Ramos (cell line): ENCODE measurements around the gene MFSD1.

ENCODE experiments used
- in situ Hi-C: fragments of 300-500 bp; cut with MboI; formaldehyde crosslinking; loops from one replicate; pipeline ENCODE4 v1.14.3; 2022; ENCODE audit warnings: low sequenced_read_pairs; ENCODE audit not compliant: unreplicated experiment

The MFSD1 gene, protein sequence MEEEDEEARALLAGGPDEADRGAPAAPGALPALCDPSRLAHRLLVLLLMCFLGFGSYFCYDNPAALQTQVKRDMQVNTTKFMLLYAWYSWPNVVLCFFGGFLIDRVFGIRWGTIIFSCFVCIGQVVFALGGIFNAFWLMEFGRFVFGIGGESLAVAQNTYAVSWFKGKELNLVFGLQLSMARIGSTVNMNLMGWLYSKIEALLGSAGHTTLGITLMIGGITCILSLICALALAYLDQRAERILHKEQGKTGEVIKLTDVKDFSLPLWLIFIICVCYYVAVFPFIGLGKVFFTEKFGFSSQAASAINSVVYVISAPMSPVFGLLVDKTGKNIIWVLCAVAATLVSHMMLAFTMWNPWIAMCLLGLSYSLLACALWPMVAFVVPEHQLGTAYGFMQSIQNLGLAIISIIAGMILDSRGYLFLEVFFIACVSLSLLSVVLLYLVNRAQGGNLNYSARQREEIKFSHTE

DNA sequence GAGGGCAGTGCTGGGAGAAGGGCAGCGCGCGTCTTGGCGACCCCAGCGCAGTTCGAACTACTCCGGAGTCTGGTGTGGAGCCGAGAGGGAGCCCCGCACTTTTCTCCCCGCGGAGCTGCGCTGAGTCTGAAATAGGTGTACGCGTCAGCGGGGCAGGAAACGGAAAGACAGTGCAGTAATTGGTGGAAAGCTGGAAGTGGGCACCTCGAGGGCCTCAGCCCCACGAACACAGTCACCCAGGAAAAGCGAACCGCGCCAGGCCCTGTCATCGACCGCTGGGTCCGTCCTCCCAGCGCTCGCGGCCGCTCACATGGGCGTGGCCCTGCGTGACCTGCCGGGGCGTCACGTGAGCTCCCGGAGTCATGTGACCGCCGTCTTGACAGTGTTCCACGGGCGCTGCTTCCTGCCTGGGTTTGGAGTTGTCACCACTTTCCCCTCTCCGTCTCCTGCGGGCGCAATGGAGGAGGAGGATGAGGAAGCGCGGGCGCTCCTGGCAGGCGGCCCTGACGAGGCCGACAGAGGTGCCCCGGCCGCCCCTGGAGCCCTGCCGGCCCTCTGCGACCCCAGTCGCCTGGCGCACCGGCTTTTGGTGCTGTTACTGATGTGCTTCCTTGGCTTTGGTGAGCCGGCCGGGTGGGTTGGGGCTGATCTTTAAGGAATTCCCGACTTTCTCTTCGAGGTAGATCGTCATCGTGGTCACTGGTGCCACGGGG lies at the start of gene MFSD1:
Gene MFSD1, plus strand, starts transcription at position 359 of the 713 bp plus-strand sequence. Its CDS starts 99 bp downstream, at position 458.
- in situ Hi-C loops = no loop called here

- in situ Hi-C loops = no loop called here
Measured at GRCh38 chr3:158753854-158754253, 48.0 kb upstream of the MFSD1 start.

DNA sequence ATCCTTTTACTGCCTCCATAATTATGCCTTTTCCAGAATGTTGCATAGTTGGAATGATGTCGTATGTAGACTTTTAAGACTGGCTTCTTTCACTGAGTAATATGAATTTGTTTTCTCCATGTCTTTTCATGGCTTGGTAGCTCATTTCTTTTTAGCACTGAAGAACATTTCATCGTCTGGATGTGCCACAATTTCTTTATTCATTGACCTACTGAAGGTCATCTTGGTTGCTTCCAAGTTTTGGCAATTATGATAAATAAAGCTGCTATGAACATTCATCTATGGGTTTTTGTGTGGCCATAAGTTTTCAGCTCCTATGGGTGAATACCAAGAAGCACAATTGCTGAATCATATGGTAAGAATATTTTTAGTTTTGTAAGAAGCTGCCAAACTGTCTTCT lies 46.4 kb upstream of the MFSD1 start:
- in situ Hi-C loops = no loop called here

DNA sequence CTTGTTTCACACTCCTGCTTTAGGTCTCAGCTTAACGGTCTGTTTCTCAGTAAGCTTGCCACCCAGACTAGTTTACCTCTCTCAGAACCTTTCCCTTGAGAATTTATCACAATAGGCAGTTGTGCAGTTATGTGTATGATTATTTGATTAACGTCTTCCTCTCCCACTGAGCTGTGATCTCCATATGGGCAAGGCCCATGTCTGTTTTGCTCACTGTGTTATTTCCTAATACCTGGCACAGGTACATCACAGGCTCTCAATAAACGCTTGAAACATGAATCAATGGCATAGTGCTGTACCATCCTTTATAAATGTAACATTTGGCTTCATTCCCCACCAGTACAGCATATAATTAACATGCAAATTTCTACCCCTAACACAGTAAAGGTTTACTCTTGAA lies 40.5 kb upstream of the MFSD1 start:
- in situ Hi-C loops = no loop called here

GRCh38 chr3:158762701-158763100 lies 39.2 kb upstream of the MFSD1 start:
- in situ Hi-C loops = no loop called here

DNA sequence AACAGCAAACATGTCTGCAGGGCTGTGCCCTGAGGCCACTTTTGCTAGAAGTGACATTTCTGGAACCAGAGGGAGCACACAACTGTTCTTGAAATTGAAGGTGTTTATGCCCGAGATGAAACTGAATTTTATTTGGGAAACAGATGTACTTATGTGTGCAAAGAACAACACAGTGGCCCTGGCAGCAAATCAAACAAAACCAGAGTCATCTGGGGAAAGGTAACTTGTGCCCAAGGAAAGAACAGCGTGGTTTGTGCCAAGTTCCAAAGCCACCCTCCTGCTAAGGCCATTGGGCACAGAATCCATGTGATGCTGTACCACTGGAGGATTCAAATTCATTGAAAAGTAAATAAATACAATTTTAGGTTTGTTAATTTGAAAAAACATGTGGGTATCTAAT lies 38.4 kb upstream of the MFSD1 start:
- in situ Hi-C loops = no loop called here

DNA sequence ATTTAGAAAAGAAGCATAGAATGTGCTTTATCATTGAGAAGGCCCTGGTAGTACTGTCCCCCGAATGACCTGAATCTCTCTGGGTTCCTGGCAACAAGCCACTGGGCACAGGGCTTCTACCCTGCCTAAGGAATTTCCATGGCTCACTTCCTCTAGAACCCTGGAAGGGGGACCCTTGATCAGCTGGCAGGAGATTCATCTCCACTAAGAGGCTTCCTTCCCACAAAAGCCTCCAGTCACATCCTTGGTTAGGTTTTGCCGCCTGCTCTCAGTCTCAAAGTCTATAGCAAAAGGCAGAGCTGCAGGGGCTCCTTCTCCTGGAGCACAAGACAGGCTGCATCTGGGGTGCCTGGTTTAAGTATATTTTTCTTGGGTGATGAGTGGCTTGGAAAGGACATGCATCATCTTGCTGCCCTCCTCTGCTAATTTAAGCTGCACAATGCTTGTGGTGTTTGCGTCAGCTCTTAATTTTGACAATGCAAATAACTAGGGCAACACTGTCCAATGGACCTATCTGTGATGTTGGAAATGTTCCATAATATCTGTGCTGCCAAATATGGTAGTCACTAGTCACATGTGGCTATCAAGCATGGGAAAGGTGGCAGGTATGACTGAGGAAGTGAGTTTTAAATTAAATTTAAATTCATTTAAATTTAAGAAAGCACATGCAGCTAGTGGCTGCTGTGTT lies 36.2 kb upstream of the MFSD1 start:
- in situ Hi-C loops = no loop called here

GRCh38 chr3:158766364-158766763 lies 35.5 kb upstream of the MFSD1 start:
- in situ Hi-C loops = no loop called here

- in situ Hi-C loops = no loop called here
Measured at GRCh38 chr3:158768361-158768787, 33.5 kb upstream of the MFSD1 start.

DNA sequence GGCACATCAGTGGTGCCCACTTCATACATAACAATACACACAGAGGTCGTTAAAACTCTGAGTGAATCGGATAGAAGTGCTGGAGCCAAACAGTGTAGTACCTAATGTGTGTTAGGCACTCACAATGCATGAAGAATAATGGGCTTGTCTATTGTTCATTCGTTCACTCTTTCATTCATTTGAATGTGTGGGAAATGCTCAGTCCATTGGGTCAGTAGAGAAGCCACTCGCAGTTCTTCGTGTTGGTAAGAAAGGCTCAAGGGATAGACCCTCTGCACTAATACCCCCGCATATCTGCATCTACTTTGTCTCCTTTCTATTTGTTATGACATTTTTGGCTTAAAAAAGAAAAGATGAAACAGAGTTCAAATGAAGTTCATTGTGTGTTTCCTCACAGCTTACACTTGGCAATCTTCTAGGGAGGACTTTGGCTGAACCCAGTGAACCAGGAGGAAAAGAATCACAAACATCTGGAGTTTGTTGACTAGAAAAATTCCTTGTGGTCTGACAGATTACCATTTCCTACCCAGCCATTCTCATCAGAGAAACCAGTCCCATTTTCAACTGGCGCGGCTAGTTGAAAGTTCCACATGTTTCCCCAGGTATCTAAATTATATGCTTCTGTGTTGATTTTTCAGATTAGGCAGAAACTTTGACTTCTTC lies 32.8 kb upstream of the MFSD1 start:
- in situ Hi-C loops = no loop called here

DNA sequence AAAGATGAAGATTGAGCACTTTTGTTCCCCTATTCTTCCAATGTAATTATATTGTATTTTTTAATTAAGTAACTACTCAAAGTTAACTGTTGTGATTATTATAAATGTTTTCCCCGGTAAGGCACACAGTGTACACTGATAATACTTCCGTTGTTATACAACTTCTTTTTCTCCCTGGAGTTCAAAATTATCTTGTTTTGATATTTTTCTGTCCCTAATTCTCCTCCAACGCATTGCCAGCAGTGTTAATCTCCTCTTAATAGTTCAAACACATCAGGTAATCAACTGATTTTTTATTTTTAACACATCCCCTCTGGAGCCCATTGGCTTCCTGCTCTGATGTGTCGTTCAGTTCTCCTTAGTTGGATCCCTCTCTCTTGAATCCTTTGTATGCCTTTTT lies 32.3 kb upstream of the MFSD1 start:
- in situ Hi-C loops = no loop called here

DNA sequence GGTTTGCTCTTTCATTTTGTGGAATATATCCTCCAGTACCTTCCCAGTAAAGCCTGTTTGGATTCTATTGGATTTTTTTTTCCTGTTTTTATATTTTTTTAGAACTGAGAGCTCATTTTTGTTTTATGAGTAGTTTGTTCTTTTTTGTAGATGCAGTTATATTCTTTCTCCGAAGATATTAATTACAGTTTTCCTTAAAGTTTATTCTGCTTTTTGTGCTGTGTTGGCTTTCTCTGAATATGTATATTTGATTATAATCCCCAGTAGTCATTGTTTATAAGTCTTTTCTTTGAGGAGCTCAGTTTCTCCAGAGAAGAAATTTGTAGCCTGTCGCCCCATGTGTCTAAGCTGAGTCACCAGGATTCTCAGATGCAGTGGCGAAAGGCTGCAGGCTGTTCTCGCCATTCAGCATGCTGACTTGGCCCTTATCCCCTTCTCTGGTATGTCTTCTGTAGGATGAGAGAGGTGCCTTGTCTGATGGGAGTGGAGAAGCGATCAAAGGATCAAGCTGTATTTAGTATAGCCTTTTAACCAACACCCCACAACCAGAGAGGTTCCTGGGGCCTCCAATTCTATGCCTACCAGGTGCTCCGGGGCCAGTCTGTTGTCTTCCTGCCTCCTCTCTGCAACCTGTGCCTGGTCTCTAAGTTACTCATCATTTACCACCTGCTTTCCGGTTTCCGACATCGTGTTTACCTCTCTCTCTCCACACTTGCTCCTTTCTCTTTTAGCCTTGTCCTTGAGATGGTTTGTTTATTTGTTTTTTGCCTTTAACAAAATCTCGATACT lies 31.7 kb upstream of the MFSD1 start:
- in situ Hi-C loops = no loop called here

- in situ Hi-C loops = no loop called here
Measured at GRCh38 chr3:158770741-158771350, 31.0 kb upstream of the MFSD1 start.

- in situ Hi-C loops = no loop called here
Measured at GRCh38 chr3:158771577-158771976, 30.3 kb upstream of the MFSD1 start.

GRCh38 chr3:158771982-158772381 lies 29.9 kb upstream of the MFSD1 start:
- in situ Hi-C loops = no loop called here

DNA sequence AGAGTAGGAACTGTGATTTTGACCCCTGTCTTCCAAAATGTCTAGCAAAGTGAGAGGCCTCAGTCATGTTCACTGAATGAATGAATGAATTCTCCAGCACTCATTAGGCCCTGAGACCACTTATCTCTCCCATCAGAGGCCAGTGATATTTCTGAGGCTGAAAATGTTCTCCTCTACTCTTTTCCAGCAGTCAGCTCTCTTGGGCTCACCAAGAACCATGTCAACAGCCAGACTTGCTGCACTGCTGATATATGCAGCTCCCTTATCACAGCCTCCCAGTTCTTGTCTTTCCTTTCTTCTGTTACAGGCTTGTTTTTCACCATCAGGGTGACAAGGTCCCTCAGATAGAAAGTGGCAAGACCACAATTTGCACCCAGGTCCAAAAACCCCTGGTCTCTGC lies 28.7 kb upstream of the MFSD1 start:
- in situ Hi-C loops = no loop called here

DNA sequence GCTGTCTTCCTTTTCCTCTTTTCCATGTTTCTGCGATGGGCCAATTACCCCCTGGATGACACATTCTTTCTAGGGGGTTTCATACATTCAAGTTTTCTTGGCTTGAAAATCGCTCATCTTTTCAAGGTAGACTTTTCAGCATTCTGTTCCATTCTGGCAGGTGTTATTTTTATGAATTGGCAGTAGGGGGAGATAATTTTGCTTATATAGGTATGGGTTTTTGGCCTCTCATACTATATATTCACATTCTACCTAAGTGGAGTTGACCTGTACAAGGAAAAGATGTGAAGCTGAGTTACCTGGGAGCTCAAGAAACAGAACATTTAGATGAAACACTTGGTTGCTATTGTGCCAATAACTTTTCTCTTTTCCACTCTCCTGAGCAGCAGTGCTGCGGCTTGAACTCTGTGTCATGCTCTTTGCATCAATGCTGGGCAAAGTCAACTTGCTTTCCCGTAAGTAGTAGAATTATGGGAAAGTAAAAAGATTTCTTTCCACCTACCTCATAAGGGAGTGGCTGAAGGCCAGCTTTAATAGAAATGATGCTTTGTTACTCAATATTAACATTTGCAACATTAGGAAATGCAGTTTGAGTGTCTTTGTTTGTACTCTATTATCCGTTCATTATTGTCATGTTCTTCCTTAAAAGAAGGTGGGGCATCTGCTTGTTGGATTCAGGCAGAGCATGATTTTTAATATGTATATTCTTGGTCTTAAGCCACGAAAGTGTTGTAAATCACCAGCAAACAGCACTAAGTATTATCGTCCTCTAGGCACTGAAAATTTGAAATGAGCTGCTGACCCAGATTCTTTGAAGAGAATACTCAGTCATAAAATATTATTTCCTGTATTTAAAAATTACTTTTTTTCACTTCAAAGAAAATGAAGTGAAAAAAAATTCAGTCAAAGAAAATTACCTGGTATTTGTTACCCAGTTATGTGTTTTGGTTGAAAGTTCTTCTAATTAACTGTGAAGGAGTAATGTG lies 27.7 kb upstream of the MFSD1 start:
- in situ Hi-C loops = no loop called here

DNA sequence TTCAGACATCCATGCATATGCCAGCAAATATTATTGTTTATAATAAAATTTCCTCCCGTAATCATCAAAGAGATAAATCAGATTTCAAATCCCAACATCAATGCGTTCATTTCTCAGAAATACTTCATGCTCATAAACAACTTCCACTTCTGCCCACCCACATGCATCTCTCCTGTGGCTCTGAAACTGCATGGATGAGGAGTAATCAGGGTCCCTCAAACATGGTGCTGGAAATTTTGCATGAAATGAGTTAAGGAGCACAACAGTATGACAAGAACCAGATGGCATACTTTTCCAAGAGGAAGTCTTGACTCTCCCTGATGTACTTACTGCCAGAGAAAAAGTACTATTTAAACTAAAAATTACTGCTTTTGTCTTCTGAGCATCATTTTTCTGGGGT lies 26.9 kb upstream of the MFSD1 start:
- in situ Hi-C loops = no loop called here
